Activated CD4-positive, alpha-beta T cell treated with anti-CD3 and anti-CD28 coated beads, Interleukin-2, amount 50 U/mL, for 24 hours (primary cell): ENCODE data around the gene FLRT1.

ENCODE experiments used
- DNase-seq, 2 donors: peaks; one replicate each; pipeline ENCODE4 v3.0.0-alpha.2; 2020; ENCODE audit warnings: low read depth in 1 of 2, low spot score in 1 of 2

The FLRT1 gene

DNA sequence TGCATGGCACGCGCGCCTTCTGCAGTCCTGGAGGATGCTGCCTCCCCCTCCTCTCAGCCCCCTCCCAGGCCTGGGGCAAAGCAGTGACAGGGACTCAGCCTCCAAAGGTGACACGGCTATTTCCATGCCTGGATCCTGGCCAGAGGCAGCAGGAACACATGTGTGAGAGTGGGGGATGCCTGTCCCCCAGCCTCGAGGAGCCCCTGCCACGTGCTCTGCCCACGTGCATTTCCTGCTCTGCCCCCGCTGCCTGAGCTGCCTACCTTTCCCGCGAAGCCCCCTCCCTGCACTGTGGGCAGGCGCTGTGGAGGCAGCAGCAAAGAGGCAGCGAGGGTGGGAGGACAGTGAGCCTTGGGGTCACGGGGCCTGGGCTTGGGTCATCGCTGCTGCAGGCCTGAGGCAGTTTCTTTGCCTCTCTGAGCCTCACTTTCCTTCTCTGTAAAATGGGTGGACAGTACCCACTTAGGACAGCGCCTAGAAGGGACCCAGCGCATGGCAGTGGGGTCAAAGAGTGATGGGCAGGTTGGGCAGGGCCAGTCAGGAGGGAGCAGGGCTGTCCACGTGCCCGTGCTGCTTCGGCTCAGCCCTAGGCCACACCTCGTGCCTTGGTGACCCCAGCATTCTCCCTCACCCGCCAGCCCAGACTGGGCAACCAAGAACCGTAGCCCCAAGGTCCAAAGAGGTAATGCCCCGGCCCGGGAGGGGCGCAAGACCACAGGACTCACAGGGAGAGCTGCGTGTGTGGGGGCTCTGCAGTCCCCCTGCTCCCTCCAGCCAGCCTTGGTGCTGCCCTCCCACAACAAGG, 48.6 kb downstream of the FLRT1 start:
- no peak for DNase-seq

GRCh38 chr11:64084951-64085710, 49.4 kb downstream of the FLRT1 start:
- DNase-seq, result no peak
